HepG2 (cell line): ENCODE measurements around the gene TMEM132D. TPM values are rescaled to one million over a fixed set of nuclear protein-coding genes. Genes with fewer than 3 reads are reported as not detected.

ENCODE experiments used
- ATAC-seq: fragments of 200-7000 bp; cut with Tn5 transposase; 3 replicates; pipeline ENCODE4 v1.9.1; 2020; ENCODE audit warnings: mild to moderate bottlenecking, moderate library complexity
- BruUV-seq: library from RNA; stranded (reverse); fragments of 400-500 nt; replicated peaks from 2 replicates; lab custom pipeline; 2021; lab: Mats Ljungman, UMichigan
- CTCF ChIA-PET: fragments of 300-600 bp; formaldehyde crosslinking; extraction: SDS; loops from one replicate; lab custom pipeline; 2021; ENCODE audit warnings: low total read pairs, inconsistent platforms, low intra/inter-chr PET ratio; lab: Yijun Ruan, JAX
- POLR2A ChIA-PET: fragments of 350-600 bp; sonication (Branson Sonifier 250); formaldehyde crosslinking; loops from one replicate; lab custom pipeline; 2020; ENCODE audit warnings: antibody characterized with exemption, inconsistent platforms; lab: Yijun Ruan, JAX
- DNase-seq: peaks from one replicate; pipeline ENCODE4 v3.0.0-alpha.2; 2015; ENCODE audit warnings: low spot score
- FAIRE-seq: peaks from 3 replicates; lab custom pipeline; 2011; peaks lifted over from hg19 to GRCh38; lab: Jason Lieb, UNC
- H2AFZ ChIP-seq: one replicate; pipeline ENCODE4 v1.6.1; 2011; ENCODE audit warnings: low read length, inconsistent platforms
- H3K27ac ChIP-seq: fragments of 300-600 bp; 3 replicates; pipeline ENCODE4 v1.8.0; 2011; ENCODE audit warnings: mixed run types, mild to moderate bottlenecking, mixed read lengths, low read length, inconsistent platforms; ENCODE audit not compliant: insufficient read depth; ENCODE audit errors: extremely low read length
- H3K27me3 ChIP-seq, 2 experiments: fragments of 200-600 bp in 1 of 2; 2 replicates in 1 of 2; 3 replicates in 1 of 2; pipeline versions ENCODE4 v1.6.0 to v1.8.0; 2011; ENCODE audit warnings: low read length in 2 of 2, mild to moderate bottlenecking in 2 of 2, moderate library complexity in 2 of 2, inconsistent platforms in 1 of 2; ENCODE audit not compliant: insufficient read depth in 2 of 2, control insufficient read depth in 1 of 2
- H3K36me3 ChIP-seq, 2 experiments: fragments of 200-600 bp in 1 of 2; replicated peaks in 1 of 2; 2 replicates in 1 of 2; 3 replicates in 1 of 2; pipeline versions ENCODE4 v1.5.1 to v1.8.0; 2011; ENCODE audit warnings: low read length in 2 of 2, inconsistent platforms in 1 of 2; ENCODE audit not compliant: insufficient read depth in 2 of 2, control insufficient read depth in 1 of 2
- H3K4me1 ChIP-seq: 2 replicates; pipeline ENCODE4 v1.5.1; 2012; ENCODE audit warnings: low read length, inconsistent platforms; ENCODE audit not compliant: insufficient read depth
- H3K4me2 ChIP-seq: 2 replicates; pipeline ENCODE4 v1.6.0; 2011; ENCODE audit warnings: low read depth, low read length, inconsistent platforms
- H3K4me3 ChIP-seq, 3 experiments: fragments of 200-600 bp in 1 of 3; sonication (generic), shearing (Covaris generic) in 1 of 3; replicated peaks in 1 of 3; 2 replicates each; pipeline ENCODE4 v1.5.1; 2011 to 2016; ENCODE audit warnings: low read length in 3 of 3, inconsistent platforms in 2 of 3, low read depth in 2 of 3, mild to moderate bottlenecking in 2 of 3, control low read depth in 1 of 3, mixed read lengths in 1 of 3; ENCODE audit not compliant: insufficient read depth in 1 of 3
- H3K79me2 ChIP-seq: one replicate; pipeline ENCODE4 v1.6.1; 2011; ENCODE audit warnings: low read length, inconsistent platforms; ENCODE audit not compliant: insufficient read depth
- H3K9ac ChIP-seq: 2 replicates; pipeline ENCODE4 v1.6.0; 2011; ENCODE audit warnings: mild to moderate bottlenecking, low read depth, low read length, inconsistent platforms; ENCODE audit not compliant: insufficient read depth
- H3K9me3 ChIP-seq: 2 replicates; pipeline ENCODE4 v1.5.1; 2012; ENCODE audit warnings: mild to moderate bottlenecking, low read length
- H4K20me1 ChIP-seq: 2 replicates; pipeline ENCODE4 v1.6.0; 2011; ENCODE audit warnings: inconsistent platforms, mild to moderate bottlenecking, low read length, moderate library complexity; ENCODE audit not compliant: insufficient read depth
- ASH2L ChIP-seq: fragments of 300-600, 200-600 bp; sonication (generic); IDR thresholded peaks from 2 replicates; pipeline ENCODE4 v1.7.0; 2017; ENCODE audit warnings: low read depth, mild to moderate bottlenecking, moderate library complexity, mixed read lengths, low read length; ENCODE audit not compliant: insufficient read length
- ATM ChIP-seq: fragments of 450-650 bp; IDR thresholded peaks from 2 replicates; pipeline ENCODE4 v1.7.1; 2017; ENCODE audit warnings: mild to moderate bottlenecking, borderline replicate concordance
- CBFB ChIP-seq: sonication (generic); formaldehyde crosslinking; IDR thresholded peaks from 2 replicates; pipeline ENCODE4 v1.4.0; 2020; ENCODE audit warnings: missing genetic modification reagents
- CHCHD3 ChIP-seq: sonication (generic); formaldehyde crosslinking; IDR thresholded peaks from 2 replicates; pipeline ENCODE4 v1.8.0; 2022; ENCODE audit warnings: mild to moderate bottlenecking, missing genetic modification reagents, moderate library complexity
- ELF4 ChIP-seq: sonication (generic); formaldehyde crosslinking; IDR thresholded peaks from 2 replicates; pipeline ENCODE4 v1.5.0; 2020; ENCODE audit warnings: missing genetic modification reagents, mild to moderate bottlenecking, moderate library complexity, borderline replicate concordance
- GTF3A ChIP-seq: sonication (generic); formaldehyde crosslinking; conservative IDR thresholded peaks from 2 replicates; pipeline ENCODE4 v1.4.0; 2020; ENCODE audit warnings: mild to moderate bottlenecking, missing genetic modification reagents
- GZF1 ChIP-seq: sonication (generic); formaldehyde crosslinking; IDR thresholded peaks from 2 replicates; pipeline ENCODE4 v1.5.1; 2020; ENCODE audit warnings: mild to moderate bottlenecking, missing genetic modification reagents
- MAFF ChIP-seq: IDR thresholded peaks from 2 replicates; pipeline ENCODE4 v1.6.1; 2011; ENCODE audit warnings: low read depth, low read length, improper control_type of control experiment
- MAFK ChIP-seq, 2 experiments: IDR thresholded peaks in 1 of 2; conservative IDR thresholded peaks in 1 of 2; 2 replicates each; pipeline ENCODE4 v1.6.1; 2011; ENCODE audit warnings: improper control_type of control experiment in 2 of 2, low read length in 2 of 2
- POGZ ChIP-seq: sonication (generic); formaldehyde crosslinking; IDR thresholded peaks from 2 replicates; pipeline ENCODE4 v1.4.0; 2020; ENCODE audit warnings: mild to moderate bottlenecking, missing genetic modification reagents
- SMARCE1 ChIP-seq: fragments of 450-650 bp; IDR thresholded peaks from 2 replicates; pipeline ENCODE4 v1.6.1; 2017; ENCODE audit warnings: borderline replicate concordance
- TEAD2 ChIP-seq: sonication (generic); formaldehyde crosslinking; IDR thresholded peaks from 2 replicates; pipeline ENCODE4 v1.9.0; 2021; ENCODE audit warnings: missing genetic modification reagents
- TFDP1 ChIP-seq: IDR thresholded peaks from 2 replicates; pipeline ENCODE4 v1.6.1; 2016; ENCODE audit warnings: missing compliant biosample characterization, missing genetic modification reagents, borderline replicate concordance
- ZBTB14 ChIP-seq: sonication (generic); formaldehyde crosslinking; IDR thresholded peaks from 2 replicates; pipeline ENCODE4 v1.4.0; 2020; ENCODE audit warnings: missing genetic modification reagents
- ZBTB49 ChIP-seq: sonication (generic); formaldehyde crosslinking; IDR thresholded peaks from 2 replicates; pipeline ENCODE4 v1.4.0; 2020; ENCODE audit warnings: missing genetic modification reagents, borderline replicate concordance
- ZNF430 ChIP-seq: sonication (generic); formaldehyde crosslinking; IDR thresholded peaks from 2 replicates; pipeline ENCODE4 v1.9.0; 2021; ENCODE audit warnings: mild to moderate bottlenecking, missing genetic modification reagents
- ZNF678 ChIP-seq: sonication (generic); formaldehyde crosslinking; IDR thresholded peaks from 2 replicates; pipeline ENCODE4 v1.4.0; 2020; ENCODE audit warnings: mild to moderate bottlenecking, missing genetic modification reagents
- WGBS: methylation state at CpG from one replicate; pipeline ENCODE4 v1.1.6; 2017; ENCODE audit warnings: low lambda C conversion rate; 5-methylcytosine and 5-hydroxymethylcytosine counted together
- in situ Hi-C: cut with HindIII; loops from 2 replicates; pipeline ENCODE4 v1.10.0; 2017; ENCODE audit warnings: low pct_unique_long_range_greater_than_20kb; ENCODE audit not compliant: extremely low pct_ligation_motif_present
- intact Hi-C: fragments of 100-400 bp; cut with micrococcal nuclease; formaldehyde crosslinking; loops from one replicate; pipeline ENCODE4 v1.10.0; 2022; ENCODE audit not compliant: unreplicated experiment
- polyA plus RNA-seq, 8 experiments: library from polyadenylated mRNA; depleted of rRNA in 3 of 8; stranded (reverse) in 7 of 8; unstranded in 1 of 8; fragments of >200 nt; fragmentation: Illumina TruSeq in 4 of 8; extraction: Trizol in 4 of 8; gene quantifications; 2 replicates each; pipeline versions ENCODE4 v1.2.1 to v1.2.3, GENCODE V29; 2011 to 2016; ENCODE audit warnings: low read depth in 4 of 8, missing spikeins in 1 of 8, mixed read lengths in 1 of 8; ENCODE audit not compliant: insufficient read depth in 1 of 8
- total RNA-seq, 5 experiments: library from RNA; depleted of rRNA; stranded (reverse); fragments of >200 nt; fragmentation: Illumina TruSeq; extraction: Trizol; gene quantifications; 2 replicates each; pipeline ENCODE4 v1.2.3, GENCODE V29; 2016; ENCODE audit warnings: low read depth in 1 of 5

The TMEM132D gene
- total and polyA plus RNA-seq, 2 of the 13 experiments (the other 11 are each of a cell fraction or from before 2014, with no cell fraction given): not detected

GRCh38 chr12:129201029-129201428 lies 702.8 kb downstream of the TMEM132D start:
- BruUV-seq: no TSS peak
- H3K9ac ChIP-seq: no peak overlapping the region
- no peaks in the 10 kb centered on the region for H4K20me1 ChIP-seq
- ATAC-seq: no peak
- intact Hi-C loops: no loop called here
- no peaks in the 10 kb centered on the region for H3K9me3 ChIP-seq
- ChIA-PET POLR2A (no interaction called here), CTCF (no interaction called here)
- 5% methylated on average over 2 of the region's 2 CpGs for WGBS
- no peak overlapping the region for H3K4me2 ChIP-seq
- H3K27ac ChIP-seq: no peak overlapping the region
- no peak for FAIRE-seq
- in situ Hi-C loops: no loop called here
- TF ChIP-seq MAFK (conservative IDR thresholded peaks at IDR 0.05 in 1 of 2, IDR thresholded peaks at IDR 0.05 in 1 of 2; ENCODE audit: low read length in 2 of 2): peak; percentile 48 to 68
- no peak for TF ChIP-seq GTF3A (CRISPR knock-in tag)
- TF ChIP-seq MAFF: peak; percentile 31; the same call in 1 of the 2 replicates
- TF ChIP-seq POGZ: no peak
- TF ChIP-seq ZNF430 (CRISPR knock-in tag): no peak
- no peak for TF ChIP-seq GZF1 (CRISPR knock-in tag)
- no peak for TF ChIP-seq SMARCE1
- no peak for TF ChIP-seq ASH2L
- TF ChIP-seq TFDP1 (CRISPR knock-in tag): no peak
- no peak for TF ChIP-seq CBFB (CRISPR knock-in tag)
- no peak for TF ChIP-seq ELF4
- TF ChIP-seq TEAD2: no peak
- no peak for TF ChIP-seq CHCHD3 (CRISPR knock-in tag)
- TF ChIP-seq ZBTB14 (CRISPR knock-in tag): no peak
- no peak for TF ChIP-seq ZNF678 (CRISPR knock-in tag)
- no peak for TF ChIP-seq ATM
- TF ChIP-seq ZBTB49 (CRISPR knock-in tag): no peak
- TF ChIP-seq, all 625 proteins: peak for 2
- no peaks in the 10 kb centered on the region for H3K79me2 ChIP-seq
- H3K36me3 ChIP-seq: no peaks in the 10 kb centered on the region
- H3K27me3 ChIP-seq: no peaks in the 10 kb centered on the region
- no peak for DNase-seq
- no peak overlapping the region for H2AFZ ChIP-seq
- H3K4me1 ChIP-seq: no peaks in the 10 kb centered on the region
- H3K4me3 ChIP-seq: no peak overlapping the region
